K562 (cell line): ENCODE results near the gene SIGLEC7. TPM values are rescaled to one million over a fixed set of nuclear protein-coding genes. Genes with fewer than 3 reads are reported as not detected.

Source experiments
- C11orf30 ChIP-seq: fragments of 450-650 bp; IDR thresholded peaks from 2 replicates; pipeline ENCODE4 v1.6.1; 2016; ENCODE audit warnings: low read depth, mild to moderate bottlenecking
- CHCHD3 ChIP-seq: fragments of 250-450 bp; sonication (Bioruptor Pico); IDR thresholded peaks from 2 replicates; pipeline ENCODE4 v2.1.2; 2022; ENCODE audit warnings: mild to moderate bottlenecking
- ETV5 ChIP-seq: sonication (generic); formaldehyde crosslinking; IDR thresholded peaks from 2 replicates; pipeline ENCODE4 v1.4.0; 2020; ENCODE audit warnings: low read depth, mild to moderate bottlenecking, missing genetic modification reagents
- FOXK1 ChIP-seq: sonication (generic); formaldehyde crosslinking; IDR thresholded peaks from 2 replicates; pipeline ENCODE4 v1.8.0; 2022; ENCODE audit warnings: missing genetic modification reagents, mild to moderate bottlenecking, borderline replicate concordance
- HDAC2 ChIP-seq: fragments of 450-650 bp; IDR thresholded peaks from 2 replicates; pipeline ENCODE4 v1.6.1; 2016; ENCODE audit warnings: mild to moderate bottlenecking
- MAZ ChIP-seq, 2 experiments: fragments of 450-650 bp in 1 of 2; sonication (generic) in 1 of 2; formaldehyde crosslinking; IDR thresholded peaks in 1 of 2; conservative IDR thresholded peaks in 1 of 2; 2 replicates each; pipeline versions ENCODE4 v1.4.0 to v1.5.0; 2020; ENCODE audit warnings: mild to moderate bottlenecking in 1 of 2, missing genetic modification reagents in 1 of 2
- PHF8 ChIP-seq: fragments of 200-600 bp; sonication (generic); IDR thresholded peaks from 2 replicates; pipeline ENCODE4 v1.6.1; 2012; ENCODE audit warnings: mixed run types, mild to moderate bottlenecking, inconsistent platforms, low read length, moderate library complexity, borderline replicate concordance
- SAFB ChIP-seq: fragments of 200-400 bp; formaldehyde crosslinking; IDR thresholded peaks from 2 replicates; pipeline ENCODE4 v1.6.1; 2017; ENCODE audit warnings: low read depth, low read length, borderline replicate concordance
- SP1 ChIP-seq: sonication (generic); formaldehyde crosslinking; IDR thresholded peaks from 2 replicates; pipeline ENCODE4 v1.8.1; 2022; ENCODE audit warnings: mild to moderate bottlenecking, missing genetic modification reagents
- polyA plus RNA-seq, 8 experiments: library from polyadenylated mRNA; depleted of rRNA in 4 of 8; stranded (reverse) in 5 of 8; unstranded in 3 of 8; fragments of >200 nt; fragmentation: Nextera tagmentation in 2 of 8; fragmentation: Illumina TruSeq in 1 of 8; extraction: Ambion mirVana in 2 of 8; extraction: Trizol in 1 of 8; gene quantifications; 2 replicates each; pipeline versions ENCODE4 v1.2.1 to v1.2.3, GENCODE V29; 2011 to 2014; ENCODE audit warnings: inconsistent platforms in 1 of 8, missing spikeins in 1 of 8
- total RNA-seq, 7 experiments: library from RNA; depleted of rRNA in 6 of 7; stranded (reverse); fragments of >200 nt in 6 of 7; fragmentation: Illumina TruSeq in 2 of 7; extraction: Trizol in 2 of 7; gene quantifications; 2 replicates each; pipeline versions ENCODE4 v1.2.1 to v1.2.3, GENCODE V29; 2011 to 2021; ENCODE audit warnings: low replicate concordance in 1 of 7
- TF ChIP-seq, protein P1 (sequence below): fragments of 250-450 bp; sonication (Bioruptor Pico); IDR thresholded peaks from 2 replicates; pipeline ENCODE4 v1.4.0; 2020
- TF ChIP-seq, protein P2 (sequence below): fragments of 250-450 bp; sonication (Bioruptor Pico); IDR thresholded peaks from 2 replicates; pipeline ENCODE4 v1.4.0; 2020; ENCODE audit warnings: mild to moderate bottlenecking, moderate library complexity
- TF ChIP-seq, protein P3 (sequence below), 2 experiments: fragments of 450-650 bp; conservative IDR thresholded peaks; 2 replicates each; pipeline ENCODE4 v1.6.1; 2017; ENCODE audit warnings: mild to moderate bottlenecking in 2 of 2, moderate library complexity in 2 of 2
- TF ChIP-seq, protein P4 (sequence below): IDR thresholded peaks from 2 replicates; pipeline ENCODE4 v1.6.1; 2011; ENCODE audit warnings: borderline replicate concordance, low read depth, mild to moderate bottlenecking, moderate library complexity, low read length; ENCODE audit not compliant: insufficient read depth, poor library complexity, severe bottlenecking
- TF ChIP-seq, protein P5 (sequence below): sonication (generic); formaldehyde crosslinking; IDR thresholded peaks from 2 replicates; pipeline ENCODE4 v1.8.1; 2022; ENCODE audit warnings: missing genetic modification reagents
- TF ChIP-seq, protein P6 (sequence below): fragments of 250-450 bp; sonication (Bioruptor Pico); IDR thresholded peaks from 2 replicates; pipeline ENCODE4 v1.8.0; 2021; ENCODE audit warnings: moderate library complexity, mild to moderate bottlenecking, inconsistent platforms

Gene SIGLEC7
- total and polyA plus RNA-seq, 9 of the 15 experiments (the other 6 are each of a cell fraction or from before 2014, with no cell fraction given) = 0.10 to 0.12 TPM; not detected in 7

DNA sequence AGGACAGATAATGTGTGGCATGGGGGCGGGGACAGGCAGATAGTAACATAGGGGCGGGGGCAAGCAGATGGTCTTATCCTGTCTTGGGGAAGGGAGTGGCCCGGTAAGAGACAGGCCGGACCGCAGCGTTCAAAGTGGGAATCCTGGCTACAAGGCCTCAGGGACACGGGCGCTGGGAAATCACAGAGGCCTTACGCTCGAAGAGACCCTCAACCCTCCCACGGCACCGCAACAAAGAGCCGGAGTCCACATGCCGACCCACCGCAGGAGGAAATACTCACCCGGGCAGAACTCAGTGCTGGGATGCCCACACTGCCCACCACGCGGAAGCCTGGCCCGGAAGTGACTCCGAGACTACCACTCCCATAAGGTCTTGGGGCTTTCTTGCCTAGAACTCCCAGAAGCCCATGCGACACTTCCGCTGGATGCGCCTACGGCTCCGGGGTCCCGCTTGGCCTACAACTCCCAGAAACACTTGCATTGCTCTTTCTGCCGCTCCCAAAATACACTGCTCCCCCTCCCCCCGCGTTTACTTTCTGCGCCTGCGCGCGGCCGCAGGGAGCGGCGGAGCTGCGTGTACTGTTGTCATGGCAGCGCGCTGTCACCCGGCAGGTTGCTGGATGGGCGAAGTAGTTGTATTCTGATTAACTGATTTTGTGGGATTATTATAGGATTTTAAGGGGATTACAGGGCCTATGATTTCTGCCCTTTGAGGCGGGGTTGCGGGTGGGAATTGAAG, 33.9 kb upstream of the SIGLEC7 start, which contains the start of gene CTU1 (continued):
- TF ChIP-seq, protein P1, sequence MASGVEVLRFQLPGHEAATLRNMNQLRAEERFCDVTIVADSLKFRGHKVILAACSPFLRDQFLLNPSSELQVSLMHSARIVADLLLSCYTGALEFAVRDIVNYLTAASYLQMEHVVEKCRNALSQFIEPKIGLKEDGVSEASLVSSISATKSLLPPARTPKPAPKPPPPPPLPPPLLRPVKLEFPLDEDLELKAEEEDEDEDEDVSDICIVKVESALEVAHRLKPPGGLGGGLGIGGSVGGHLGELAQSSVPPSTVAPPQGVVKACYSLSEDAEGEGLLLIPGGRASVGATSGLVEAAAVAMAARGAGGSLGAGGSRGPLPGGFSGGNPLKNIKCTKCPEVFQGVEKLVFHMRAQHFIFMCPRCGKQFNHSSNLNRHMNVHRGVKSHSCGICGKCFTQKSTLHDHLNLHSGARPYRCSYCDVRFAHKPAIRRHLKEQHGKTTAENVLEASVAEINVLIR (CRISPR knock-in tag) = peak; percentile 56; the same call in 1 of the 2 replicates
- TF ChIP-seq CHCHD3 (no peak), SP1 (CRISPR knock-in tag) (peak; percentile 85), MAZ (CRISPR knock-in tag; conservative IDR thresholded peaks at IDR 0.05 in 1 of 2, IDR thresholded peaks at IDR 0.05 in 1 of 2) (peak; percentile 77 to 86; a peak in 3 of 4 replicates), SAFB (no peak), ETV5 (CRISPR knock-in tag) (peak; percentile 80), PHF8 (peak; percentile 89), C11orf30 (peak; percentile 19; the same call in 1 of the 2 replicates), FOXK1 (CRISPR knock-in tag) (no peak), HDAC2 (peak; percentile 52)
- TF ChIP-seq, protein P2, sequence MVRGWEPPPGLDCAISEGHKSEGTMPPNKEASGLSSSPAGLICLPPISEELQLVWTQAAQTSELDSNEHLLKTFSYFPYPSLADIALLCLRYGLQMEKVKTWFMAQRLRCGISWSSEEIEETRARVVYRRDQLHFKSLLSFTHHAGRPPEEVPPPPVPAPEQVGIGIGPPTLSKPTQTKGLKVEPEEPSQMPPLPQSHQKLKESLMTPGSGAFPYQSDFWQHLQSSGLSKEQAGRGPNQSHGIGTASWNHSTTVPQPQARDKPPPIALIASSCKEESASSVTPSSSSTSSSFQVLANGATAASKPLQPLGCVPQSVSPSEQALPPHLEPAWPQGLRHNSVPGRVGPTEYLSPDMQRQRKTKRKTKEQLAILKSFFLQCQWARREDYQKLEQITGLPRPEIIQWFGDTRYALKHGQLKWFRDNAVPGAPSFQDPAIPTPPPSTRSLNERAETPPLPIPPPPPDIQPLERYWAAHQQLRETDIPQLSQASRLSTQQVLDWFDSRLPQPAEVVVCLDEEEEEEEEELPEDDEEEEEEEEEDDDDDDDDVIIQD = no peak
- TF ChIP-seq, protein P3, sequence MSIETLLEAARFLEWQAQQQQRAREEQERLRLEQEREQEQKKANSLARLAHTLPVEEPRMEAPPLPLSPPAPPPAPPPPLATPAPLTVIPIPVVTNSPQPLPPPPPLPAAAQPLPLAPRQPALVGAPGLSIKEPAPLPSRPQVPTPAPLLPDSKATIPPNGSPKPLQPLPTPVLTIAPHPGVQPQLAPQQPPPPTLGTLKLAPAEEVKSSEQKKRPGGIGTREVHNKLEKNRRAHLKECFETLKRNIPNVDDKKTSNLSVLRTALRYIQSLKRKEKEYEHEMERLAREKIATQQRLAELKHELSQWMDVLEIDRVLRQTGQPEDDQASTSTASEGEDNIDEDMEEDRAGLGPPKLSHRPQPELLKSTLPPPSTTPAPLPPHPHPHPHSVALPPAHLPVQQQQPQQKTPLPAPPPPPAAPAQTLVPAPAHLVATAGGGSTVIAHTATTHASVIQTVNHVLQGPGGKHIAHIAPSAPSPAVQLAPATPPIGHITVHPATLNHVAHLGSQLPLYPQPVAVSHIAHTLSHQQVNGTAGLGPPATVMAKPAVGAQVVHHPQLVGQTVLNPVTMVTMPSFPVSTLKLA (conservative IDR thresholded peaks at IDR 0.05) = peak; percentile 92 to 95
- TF ChIP-seq, protein P4, sequence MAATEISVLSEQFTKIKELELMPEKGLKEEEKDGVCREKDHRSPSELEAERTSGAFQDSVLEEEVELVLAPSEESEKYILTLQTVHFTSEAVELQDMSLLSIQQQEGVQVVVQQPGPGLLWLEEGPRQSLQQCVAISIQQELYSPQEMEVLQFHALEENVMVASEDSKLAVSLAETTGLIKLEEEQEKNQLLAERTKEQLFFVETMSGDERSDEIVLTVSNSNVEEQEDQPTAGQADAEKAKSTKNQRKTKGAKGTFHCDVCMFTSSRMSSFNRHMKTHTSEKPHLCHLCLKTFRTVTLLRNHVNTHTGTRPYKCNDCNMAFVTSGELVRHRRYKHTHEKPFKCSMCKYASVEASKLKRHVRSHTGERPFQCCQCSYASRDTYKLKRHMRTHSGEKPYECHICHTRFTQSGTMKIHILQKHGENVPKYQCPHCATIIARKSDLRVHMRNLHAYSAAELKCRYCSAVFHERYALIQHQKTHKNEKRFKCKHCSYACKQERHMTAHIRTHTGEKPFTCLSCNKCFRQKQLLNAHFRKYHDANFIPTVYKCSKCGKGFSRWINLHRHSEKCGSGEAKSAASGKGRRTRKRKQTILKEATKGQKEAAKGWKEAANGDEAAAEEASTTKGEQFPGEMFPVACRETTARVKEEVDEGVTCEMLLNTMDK = no peak
- TF ChIP-seq, protein P5, sequence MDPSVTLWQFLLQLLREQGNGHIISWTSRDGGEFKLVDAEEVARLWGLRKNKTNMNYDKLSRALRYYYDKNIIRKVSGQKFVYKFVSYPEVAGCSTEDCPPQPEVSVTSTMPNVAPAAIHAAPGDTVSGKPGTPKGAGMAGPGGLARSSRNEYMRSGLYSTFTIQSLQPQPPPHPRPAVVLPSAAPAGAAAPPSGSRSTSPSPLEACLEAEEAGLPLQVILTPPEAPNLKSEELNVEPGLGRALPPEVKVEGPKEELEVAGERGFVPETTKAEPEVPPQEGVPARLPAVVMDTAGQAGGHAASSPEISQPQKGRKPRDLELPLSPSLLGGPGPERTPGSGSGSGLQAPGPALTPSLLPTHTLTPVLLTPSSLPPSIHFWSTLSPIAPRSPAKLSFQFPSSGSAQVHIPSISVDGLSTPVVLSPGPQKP (CRISPR knock-in tag) = no peak
- TF ChIP-seq, protein P6, sequence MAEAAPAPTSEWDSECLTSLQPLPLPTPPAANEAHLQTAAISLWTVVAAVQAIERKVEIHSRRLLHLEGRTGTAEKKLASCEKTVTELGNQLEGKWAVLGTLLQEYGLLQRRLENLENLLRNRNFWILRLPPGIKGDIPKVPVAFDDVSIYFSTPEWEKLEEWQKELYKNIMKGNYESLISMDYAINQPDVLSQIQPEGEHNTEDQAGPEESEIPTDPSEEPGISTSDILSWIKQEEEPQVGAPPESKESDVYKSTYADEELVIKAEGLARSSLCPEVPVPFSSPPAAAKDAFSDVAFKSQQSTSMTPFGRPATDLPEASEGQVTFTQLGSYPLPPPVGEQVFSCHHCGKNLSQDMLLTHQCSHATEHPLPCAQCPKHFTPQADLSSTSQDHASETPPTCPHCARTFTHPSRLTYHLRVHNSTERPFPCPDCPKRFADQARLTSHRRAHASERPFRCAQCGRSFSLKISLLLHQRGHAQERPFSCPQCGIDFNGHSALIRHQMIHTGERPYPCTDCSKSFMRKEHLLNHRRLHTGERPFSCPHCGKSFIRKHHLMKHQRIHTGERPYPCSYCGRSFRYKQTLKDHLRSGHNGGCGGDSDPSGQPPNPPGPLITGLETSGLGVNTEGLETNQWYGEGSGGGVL (CRISPR knock-in tag) = no peak
